Type B pancreatic cell (in vitro differentiated cells): ENCODE results near the gene TTC36. TPM values are rescaled to one million over a fixed set of nuclear protein-coding genes. Genes with fewer than 3 reads are reported as not detected.

Experiments used
- DNase-seq: peaks from one replicate; pipeline ENCODE4 v3.0.0; 2021; ENCODE audit warnings: mixed read lengths; ENCODE audit not compliant: unreplicated experiment; ENCODE audit errors: extremely low spot score
- H3K27ac Mint-ChIP-seq: 2 replicates; pipeline ENCODE4 v1.8.0; 2021; ENCODE audit warnings: mild to moderate bottlenecking, mixed read lengths
- H3K27me3 Mint-ChIP-seq: 2 replicates; pipeline ENCODE4 v1.8.0; 2021; ENCODE audit warnings: mixed read lengths
- H3K36me3 Mint-ChIP-seq: 2 replicates; pipeline ENCODE4 v1.8.0; 2021; ENCODE audit warnings: mixed read lengths
- H3K4me1 Mint-ChIP-seq: one replicate; pipeline ENCODE4 v1.8.0; 2021; ENCODE audit warnings: mixed read lengths; ENCODE audit not compliant: unreplicated experiment
- H3K4me3 Mint-ChIP-seq: 2 replicates; pipeline ENCODE4 v1.8.0; 2021; ENCODE audit warnings: mild to moderate bottlenecking, mixed read lengths
- H3K9me3 Mint-ChIP-seq: 2 replicates; pipeline ENCODE4 v1.8.0; 2021; ENCODE audit warnings: mixed read lengths
- CTCF ChIP-seq: fragments of 200-600 bp; sonication (generic); conservative IDR thresholded peaks from 2 replicates; pipeline ENCODE4 v1.5.0; 2021; ENCODE audit warnings: antibody characterized with exemption, mild to moderate bottlenecking
- total RNA-seq: library from RNA; stranded (reverse); gene quantifications from 2 replicates; pipeline ENCODE4 v1.2.1, GENCODE V29; 2021; ENCODE audit warnings: low replicate concordance

The TTC36 gene
- total RNA-seq, 1 donor from 2014 or later: 1.6 TPM

GRCh38 chr11:118529584-118530175 lies 2.4 kb downstream of the TTC36 start:
- TF ChIP-seq CTCF: no peak
- no peaks in the 10 kb centered on the region for H3K27me3 Mint-ChIP-seq
- DNase-seq: no peak
- H3K4me1 Mint-ChIP-seq: peaks cover 17% of the 10 kb centered on the region
- peak overlapping the region; percentile 92 for H3K27ac Mint-ChIP-seq
- peaks cover 5% of the 10 kb centered on the region for H3K36me3 Mint-ChIP-seq
- H3K9me3 Mint-ChIP-seq: no peaks in the 10 kb centered on the region
- peak overlapping the region; percentile 93 for H3K4me3 Mint-ChIP-seq

- peaks cover 5% of the 10 kb centered on the region for H3K36me3 Mint-ChIP-seq
- no peaks in the 10 kb centered on the region for H3K27me3 Mint-ChIP-seq
- peaks cover 17% of the 10 kb centered on the region for H3K4me1 Mint-ChIP-seq
- no peaks in the 10 kb centered on the region for H3K9me3 Mint-ChIP-seq
- H3K27ac Mint-ChIP-seq: peak overlapping the region; percentile 92
- peak overlapping the region; percentile 93 for H3K4me3 Mint-ChIP-seq
- TF ChIP-seq CTCF: no peak
- no peak for DNase-seq
These were observed 3.0 kb downstream of the TTC36 start for GRCh38 chr11:118530180-118530682.

GRCh38 chr11:118530683-118531596 lies 3.7 kb downstream of the TTC36 start, which contains the start of gene TMEM25:
Gene TMEM25 (plus strand): TSS chr11:118531192. CDS start chr11:118531802, 610 bp downstream.
- no peak for TF ChIP-seq CTCF
- Mint-ChIP-seq H3K4me3 (peak within 1 kb of the TSS; percentile 99), H3K36me3 (peaks cover 5% of the 10 kb centered on the region), H3K27me3 (no peaks in the 10 kb centered on the region), H3K9me3 (no peaks in the 10 kb centered on the region), H3K27ac (peak within 1 kb of the TSS; percentile 94), H3K4me1 (peaks cover 17% of the 10 kb centered on the region)
- DNase-seq: peak; percentile 83

GRCh38 chr11:118531597-118532084 lies 4.4 kb downstream of the TTC36 start:
- no peaks in the 10 kb centered on the region for H3K9me3 Mint-ChIP-seq
- peaks cover 5% of the 10 kb centered on the region for H3K36me3 Mint-ChIP-seq
- DNase-seq: no peak

More at GRCh38 chr11:118531597-118532084, 4.4 kb downstream of the TTC36 start:
- Mint-ChIP-seq H3K4me1 (peaks cover 17% of the 10 kb centered on the region), H3K4me3 (peak overlapping the region; percentile 99), H3K27me3 (no peaks in the 10 kb centered on the region), H3K27ac (peak overlapping the region; percentile 94)
- no peak for TF ChIP-seq CTCF
